Omental fat pad (tissue), 4 donors: ENCODE data around the gene A3GALT2. TPM values are rescaled to one million over a fixed set of nuclear protein-coding genes. Genes with fewer than 3 reads are reported as not detected.

Experiments used
- ATAC-seq: fragments of 150-250 bp; one replicate; pipeline ENCODE4 v1.9.1; 2016; ENCODE audit warnings: mild to moderate bottlenecking, moderate library complexity; ENCODE audit not compliant: low FRiP score
- DNase-seq: peaks from one replicate; pipeline ENCODE4 v3.0.0-alpha.2; 2019; ENCODE audit warnings: low spot score
- total RNA-seq, 4 donors: library from RNA; depleted of rRNA; stranded (reverse); fragments of >200 nt; gene quantifications; one replicate each; pipeline ENCODE4 v1.1.0, GENCODE V29; 2016
- TF ChIP-seq, protein P1 (sequence below), 3 donors: fragments of 450-650 bp; IDR thresholded peaks; one replicate each; pipeline ENCODE4 v1.5.1; 2016 to 2017; ENCODE audit warnings: antibody characterized with exemption in 3 of 3, mild to moderate bottlenecking in 3 of 3, moderate library complexity in 2 of 3

A3GALT2 gene
- total RNA-seq, 4 donors from 2014 or later: not detected

DNA sequence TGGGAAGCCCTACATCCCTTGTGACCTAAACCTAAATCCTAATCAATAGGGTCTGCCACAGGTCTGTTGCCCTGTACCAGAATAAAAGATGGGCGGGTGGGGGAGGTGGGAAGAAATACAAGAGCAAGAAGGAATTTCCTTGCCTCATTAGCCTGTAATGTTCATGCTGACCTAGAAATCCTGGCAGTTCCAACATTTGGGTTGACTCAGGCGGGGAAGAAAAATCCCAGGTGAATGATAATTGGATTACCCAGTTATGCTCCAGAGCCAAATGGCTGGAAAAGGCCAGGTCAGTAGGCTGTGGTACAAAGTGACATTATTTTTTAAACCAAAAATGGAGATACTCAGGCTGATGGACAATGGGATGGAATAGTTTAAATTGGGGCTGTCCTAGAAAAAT, 27.3 kb upstream of the A3GALT2 start:
- TF ChIP-seq, protein P1, sequence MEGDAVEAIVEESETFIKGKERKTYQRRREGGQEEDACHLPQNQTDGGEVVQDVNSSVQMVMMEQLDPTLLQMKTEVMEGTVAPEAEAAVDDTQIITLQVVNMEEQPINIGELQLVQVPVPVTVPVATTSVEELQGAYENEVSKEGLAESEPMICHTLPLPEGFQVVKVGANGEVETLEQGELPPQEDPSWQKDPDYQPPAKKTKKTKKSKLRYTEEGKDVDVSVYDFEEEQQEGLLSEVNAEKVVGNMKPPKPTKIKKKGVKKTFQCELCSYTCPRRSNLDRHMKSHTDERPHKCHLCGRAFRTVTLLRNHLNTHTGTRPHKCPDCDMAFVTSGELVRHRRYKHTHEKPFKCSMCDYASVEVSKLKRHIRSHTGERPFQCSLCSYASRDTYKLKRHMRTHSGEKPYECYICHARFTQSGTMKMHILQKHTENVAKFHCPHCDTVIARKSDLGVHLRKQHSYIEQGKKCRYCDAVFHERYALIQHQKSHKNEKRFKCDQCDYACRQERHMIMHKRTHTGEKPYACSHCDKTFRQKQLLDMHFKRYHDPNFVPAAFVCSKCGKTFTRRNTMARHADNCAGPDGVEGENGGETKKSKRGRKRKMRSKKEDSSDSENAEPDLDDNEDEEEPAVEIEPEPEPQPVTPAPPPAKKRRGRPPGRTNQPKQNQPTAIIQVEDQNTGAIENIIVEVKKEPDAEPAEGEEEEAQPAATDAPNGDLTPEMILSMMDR (IDR thresholded peaks at IDR 0.05): no peak
- DNase-seq (no peak), ATAC-seq (no peak)

DNA sequence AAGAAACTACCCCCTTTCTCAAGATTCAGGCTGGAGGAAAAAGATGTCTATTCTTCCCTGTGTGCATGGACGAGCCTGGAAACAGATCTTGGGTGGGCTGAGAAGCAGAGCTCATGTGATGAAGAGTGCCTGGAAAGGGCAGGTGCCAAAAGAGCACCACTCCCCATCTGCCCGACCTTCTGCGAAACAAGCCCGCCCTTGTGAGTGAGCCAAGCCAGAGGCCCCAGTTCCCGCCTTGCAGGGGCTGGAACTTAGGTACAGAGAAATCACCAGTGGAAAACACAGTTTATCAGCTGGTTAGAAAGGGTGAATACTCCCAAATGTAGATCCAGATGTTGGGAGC, 26.7 kb upstream of the A3GALT2 start:
- ATAC-seq: no peak
- no peak for DNase-seq
- TF ChIP-seq, protein P1 (IDR thresholded peaks at IDR 0.05): no peak

DNA sequence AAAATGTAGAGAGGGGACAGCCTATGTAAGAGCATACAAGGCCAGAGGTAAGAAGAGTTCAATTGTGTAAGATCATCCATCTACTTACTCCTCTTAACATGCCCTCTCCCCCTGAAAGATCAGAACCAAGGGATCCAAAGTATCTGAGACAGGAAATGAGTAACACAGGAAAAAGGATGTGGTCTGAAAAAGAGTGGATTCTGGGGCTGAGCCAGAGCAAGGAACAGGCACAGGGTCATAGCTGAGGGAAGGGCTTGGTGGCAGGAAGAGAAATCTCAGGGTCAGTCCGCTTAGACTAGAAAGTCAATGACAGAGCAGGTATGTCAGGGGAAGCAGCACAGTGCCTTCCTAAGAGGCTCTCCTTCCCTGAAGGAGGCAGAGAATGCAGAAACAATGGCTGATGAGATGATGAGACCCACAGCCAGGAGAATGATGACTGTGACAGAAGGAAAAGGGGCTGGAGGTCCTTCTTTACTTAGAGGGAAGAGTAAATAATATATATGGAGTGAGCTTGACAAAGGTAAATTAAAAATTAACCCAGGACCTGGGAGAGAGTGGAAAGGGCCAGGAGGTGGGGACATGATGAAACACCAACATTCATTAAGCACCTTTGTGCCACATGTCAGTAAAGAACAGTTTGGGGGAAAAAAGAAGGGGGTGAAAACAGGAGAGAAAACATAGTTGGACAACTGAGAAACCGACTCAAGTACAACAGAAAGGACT, 26.2 kb upstream of the A3GALT2 start:
- ATAC-seq: peak; percentile 34
- no peak for DNase-seq
- TF ChIP-seq, protein P1 (IDR thresholded peaks at IDR 0.05): no peak

DNA sequence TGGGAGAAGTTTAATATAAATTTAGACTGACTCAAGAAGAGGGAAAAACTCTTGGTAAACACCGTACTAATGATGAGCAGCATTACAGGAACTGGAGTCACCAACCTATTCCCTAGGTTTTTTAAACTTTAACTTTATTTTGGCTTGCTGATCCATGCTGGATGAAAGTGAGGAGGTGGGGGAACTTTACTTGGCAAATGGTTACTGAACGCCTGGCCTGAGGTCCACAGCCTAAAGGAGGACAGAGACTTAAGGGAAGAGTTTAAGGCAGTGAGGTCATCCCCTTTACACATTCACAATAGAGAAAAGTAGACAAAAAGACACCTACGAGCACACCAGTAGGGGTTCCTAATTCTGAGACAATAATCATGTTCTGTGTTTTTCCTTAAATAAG, 25.6 kb upstream of the A3GALT2 start:
- DNase-seq (peak; percentile 19), ATAC-seq (no peak)
- TF ChIP-seq, protein P1 (IDR thresholded peaks at IDR 0.05): no peak

DNA sequence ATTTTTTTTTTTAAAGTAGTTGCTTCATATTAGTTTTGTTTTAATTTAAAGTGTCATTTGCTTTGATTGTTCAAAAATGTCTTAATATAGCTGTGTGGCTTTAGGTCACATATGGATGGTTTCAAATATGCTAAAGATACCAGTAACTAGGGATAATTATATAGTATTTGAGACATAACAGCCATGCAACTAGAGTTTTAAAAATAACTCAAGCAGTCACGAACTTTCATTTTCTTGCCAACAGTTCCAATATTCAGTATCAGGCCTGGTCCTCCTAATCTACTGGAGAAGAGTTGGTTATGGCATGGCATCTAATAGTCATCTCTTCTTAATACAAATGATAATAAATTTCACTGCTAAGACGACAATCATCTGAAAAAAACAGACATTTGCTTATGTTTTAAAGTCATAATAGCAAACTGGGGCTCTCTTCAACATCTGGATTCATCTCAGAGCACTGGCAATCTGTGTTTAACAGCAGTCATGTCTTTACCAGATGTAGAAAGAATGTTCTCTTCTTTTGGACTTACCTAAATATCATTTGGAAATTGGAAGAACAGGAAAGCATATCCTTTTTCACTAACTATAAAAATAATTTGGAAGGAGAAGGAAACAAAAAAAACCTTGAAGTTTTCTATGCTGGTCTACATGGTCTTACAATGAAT, 24.1 kb upstream of the A3GALT2 start:
- ATAC-seq: no peak
- TF ChIP-seq, protein P1 (IDR thresholded peaks at IDR 0.05): no peak
- DNase-seq: no peak

DNA sequence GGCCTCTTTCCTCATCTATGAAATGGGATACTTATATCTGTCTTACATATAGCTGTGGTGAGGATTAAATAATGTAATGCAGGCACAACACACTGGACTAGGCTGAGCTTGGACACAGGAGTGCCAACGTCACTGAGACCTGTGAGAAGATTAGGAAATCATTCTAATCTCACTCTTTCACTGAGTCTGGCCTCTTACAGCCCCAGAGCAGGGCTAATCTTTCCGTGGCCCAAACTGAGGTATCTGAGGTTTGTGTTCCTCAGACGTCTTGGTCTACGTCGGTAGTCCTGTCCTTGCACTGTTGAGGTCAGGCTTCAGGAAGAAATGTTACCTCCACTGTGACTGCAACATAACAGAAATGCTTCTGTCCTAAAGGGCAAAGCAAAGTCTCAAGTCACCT, 22.6 kb upstream of the A3GALT2 start:
- TF ChIP-seq, protein P1 (IDR thresholded peaks at IDR 0.05): no peak
- DNase-seq: peak; percentile 14
- no peak for ATAC-seq
